A673 (cell line): ENCODE measurements around the gene SMIM21. TPM values are rescaled to one million over a fixed set of nuclear protein-coding genes. Genes with fewer than 3 reads are reported as not detected.

Source experiments
- BruUV-seq: library from RNA; stranded (reverse); fragments of 400-500 nt; replicated peaks from 2 replicates; lab custom pipeline; 2021; lab: Mats Ljungman, UMichigan
- CTCF ChIA-PET: fragments of 300-600 bp; sonication (Branson Sonifier 250); formaldehyde crosslinking; loops from one replicate; lab custom pipeline; 2022; ENCODE audit warnings: antibody characterized with exemption; lab: Charles Lee
- POLR2A ChIA-PET: fragments of 300-600 bp; sonication (Branson Sonifier 250); formaldehyde crosslinking; loops from one replicate; lab custom pipeline; 2022; ENCODE audit warnings: antibody characterized with exemption; ENCODE audit not compliant: low non-redundant PET; lab: Charles Lee
- DNase-seq: peaks from one replicate; pipeline ENCODE4 v3.0.0-alpha.2; 2015; ENCODE audit warnings: low spot score
- H3K27ac ChIP-seq: fragments of 200-600 bp; sonication (generic); 2 replicates; pipeline ENCODE4 v1.5.1; 2016; ENCODE audit warnings: mixed run types, low read depth, mild to moderate bottlenecking, mixed read lengths, antibody characterized with exemption, low read length; ENCODE audit not compliant: poor library complexity, severe bottlenecking
- H3K27me3 ChIP-seq: fragments of 200-600 bp; sonication (generic); replicated peaks from 2 replicates; pipeline ENCODE4 v1.6.1; 2017; ENCODE audit warnings: mixed run types, low read depth, mild to moderate bottlenecking, mixed read lengths, antibody characterized with exemption, low read length; ENCODE audit not compliant: insufficient read depth, poor library complexity
- H3K36me3 ChIP-seq: fragments of 200-600 bp; sonication (generic); 2 replicates; pipeline ENCODE4 v1.6.1; 2016; ENCODE audit warnings: mixed run types, mild to moderate bottlenecking, mixed read lengths, antibody characterized with exemption, low read length; ENCODE audit not compliant: insufficient read depth, poor library complexity, severe bottlenecking
- H3K4me1 ChIP-seq: fragments of 200-600 bp; sonication (generic); 2 replicates; pipeline ENCODE4 v1.6.1; 2017; ENCODE audit warnings: mixed run types, mild to moderate bottlenecking, mixed read lengths, antibody characterized with exemption, low read length; ENCODE audit not compliant: insufficient read depth, poor library complexity, severe bottlenecking
- H3K4me3 ChIP-seq: fragments of 200-600 bp; sonication (generic); 2 replicates; pipeline ENCODE4 v1.5.1; 2016; ENCODE audit warnings: low read depth, mixed run types, mild to moderate bottlenecking, mixed read lengths, low read length; ENCODE audit not compliant: poor library complexity, severe bottlenecking
- H3K9me3 ChIP-seq: fragments of 200-600 bp; sonication (generic); 2 replicates; pipeline ENCODE4 v1.6.1; 2016; ENCODE audit warnings: mixed run types, low read depth, mild to moderate bottlenecking, mixed read lengths, antibody characterized with exemption, low read length; ENCODE audit not compliant: poor library complexity, severe bottlenecking
- EZH2 ChIP-seq: fragments of 200-600 bp; sonication (generic); IDR thresholded peaks from 2 replicates; pipeline ENCODE4 v1.6.1; 2017; ENCODE audit warnings: borderline replicate concordance, low read depth, mild to moderate bottlenecking, mixed read lengths, antibody characterized with exemption, low read length; ENCODE audit not compliant: poor library complexity, severe bottlenecking
- intact Hi-C: fragments of 100-400 bp; cut with micrococcal nuclease; formaldehyde crosslinking; loops from one replicate; pipeline ENCODE4 v1.10.0; 2022; ENCODE audit not compliant: unreplicated experiment
- total RNA-seq: library from RNA; stranded (reverse); gene quantifications from 2 replicates; pipeline ENCODE4 v1.2.3, GENCODE V29; 2021
- TF ChIP-seq, protein P1 (sequence below): fragments of 300-800, 200-600 bp; sonication (generic); conservative IDR thresholded peaks from 2 replicates; pipeline ENCODE4 v1.5.1; 2017; ENCODE audit warnings: low read depth, mild to moderate bottlenecking, antibody characterized with exemption, low read length, moderate library complexity, mixed read lengths

Gene SMIM21
- total RNA-seq, 1 experiment from 2014 or later = not detected

DNA sequence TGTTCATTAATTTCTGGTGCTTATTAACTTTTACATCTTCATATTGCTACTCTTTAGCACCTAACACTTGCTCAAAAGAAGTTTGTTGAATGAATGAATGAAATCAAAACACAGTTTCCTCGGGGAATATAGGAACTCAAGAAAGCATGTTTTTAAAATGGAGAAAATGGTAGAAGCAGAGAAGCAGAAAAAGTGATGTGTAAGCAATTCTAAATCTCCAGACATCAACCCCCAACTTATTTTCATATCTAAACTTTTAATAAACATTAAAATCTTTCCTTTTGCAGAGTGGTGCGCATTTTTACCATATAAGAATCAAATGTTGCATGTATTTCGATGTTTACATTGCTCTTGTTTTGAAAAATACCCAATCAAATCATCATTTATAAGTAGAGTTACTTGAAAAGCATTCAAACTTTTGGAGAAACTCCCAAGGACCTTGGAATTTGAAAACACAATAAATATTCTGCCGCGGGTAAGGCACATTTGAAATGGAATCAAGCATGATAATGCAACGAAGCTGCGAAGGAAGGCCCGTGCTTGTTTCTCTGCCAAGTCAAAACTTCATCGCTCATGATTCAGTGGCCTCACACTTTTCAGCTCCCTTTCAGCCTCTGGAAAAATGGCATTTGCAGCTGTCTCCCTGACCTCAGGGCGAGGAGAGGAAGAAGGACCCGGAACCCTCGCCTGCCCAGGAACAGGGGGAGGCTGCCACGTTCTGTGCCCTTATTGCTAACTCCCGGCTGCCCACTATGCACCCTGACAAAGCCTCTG, 26.7 kb upstream of the SMIM21 start:
- ChIA-PET CTCF (no interaction called here), POLR2A (no interaction called here)
- peaks cover 45% of the 10 kb centered on the region for H3K27me3 ChIP-seq
- H3K27ac ChIP-seq = no peak overlapping the region
- intact Hi-C loops = no loop called here
- H3K36me3 ChIP-seq = no peaks in the 10 kb centered on the region
- H3K9me3 ChIP-seq = no peaks in the 10 kb centered on the region
- DNase-seq = no peak
- no peak overlapping the region for H3K4me3 ChIP-seq
- BruUV-seq = no TSS peak
- no peaks in the 10 kb centered on the region for H3K4me1 ChIP-seq
- TF ChIP-seq EZH2 = no peak
- TF ChIP-seq, protein P1, sequence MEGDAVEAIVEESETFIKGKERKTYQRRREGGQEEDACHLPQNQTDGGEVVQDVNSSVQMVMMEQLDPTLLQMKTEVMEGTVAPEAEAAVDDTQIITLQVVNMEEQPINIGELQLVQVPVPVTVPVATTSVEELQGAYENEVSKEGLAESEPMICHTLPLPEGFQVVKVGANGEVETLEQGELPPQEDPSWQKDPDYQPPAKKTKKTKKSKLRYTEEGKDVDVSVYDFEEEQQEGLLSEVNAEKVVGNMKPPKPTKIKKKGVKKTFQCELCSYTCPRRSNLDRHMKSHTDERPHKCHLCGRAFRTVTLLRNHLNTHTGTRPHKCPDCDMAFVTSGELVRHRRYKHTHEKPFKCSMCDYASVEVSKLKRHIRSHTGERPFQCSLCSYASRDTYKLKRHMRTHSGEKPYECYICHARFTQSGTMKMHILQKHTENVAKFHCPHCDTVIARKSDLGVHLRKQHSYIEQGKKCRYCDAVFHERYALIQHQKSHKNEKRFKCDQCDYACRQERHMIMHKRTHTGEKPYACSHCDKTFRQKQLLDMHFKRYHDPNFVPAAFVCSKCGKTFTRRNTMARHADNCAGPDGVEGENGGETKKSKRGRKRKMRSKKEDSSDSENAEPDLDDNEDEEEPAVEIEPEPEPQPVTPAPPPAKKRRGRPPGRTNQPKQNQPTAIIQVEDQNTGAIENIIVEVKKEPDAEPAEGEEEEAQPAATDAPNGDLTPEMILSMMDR = no peak

DNA sequence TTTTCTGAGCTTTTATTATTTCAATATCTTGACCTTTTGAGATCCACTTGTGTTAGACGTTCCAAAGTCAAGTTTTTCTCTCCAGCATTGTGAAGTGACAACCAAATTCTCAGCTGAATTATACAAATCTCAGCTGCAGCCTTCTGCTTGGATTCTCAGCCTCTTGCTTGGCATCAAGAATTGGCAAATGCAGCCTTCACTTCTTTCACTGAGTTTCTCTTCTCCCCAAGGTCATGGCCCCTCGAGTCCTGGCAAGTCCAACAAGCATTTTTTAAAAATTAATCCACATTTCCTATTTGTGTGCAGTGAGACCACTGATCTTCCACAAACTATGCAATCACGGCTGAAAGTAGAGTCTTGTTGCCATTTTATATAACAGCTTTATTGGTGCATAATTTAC, 23.4 kb upstream of the SMIM21 start:
- H3K27ac ChIP-seq = no peak overlapping the region
- no peak for DNase-seq
- H3K4me1 ChIP-seq = no peaks in the 10 kb centered on the region
- H3K27me3 ChIP-seq = peaks cover 37% of the 10 kb centered on the region
- CTCF ChIA-PET = no interaction called here
- H3K4me3 ChIP-seq = no peak overlapping the region
- BruUV-seq = no TSS peak
- no peak for TF ChIP-seq EZH2
- TF ChIP-seq, protein P1 = no peak
- H3K9me3 ChIP-seq = no peaks in the 10 kb centered on the region
- POLR2A ChIA-PET = no interaction called here
- intact Hi-C loops = no loop called here
- H3K36me3 ChIP-seq = no peaks in the 10 kb centered on the region

DNA sequence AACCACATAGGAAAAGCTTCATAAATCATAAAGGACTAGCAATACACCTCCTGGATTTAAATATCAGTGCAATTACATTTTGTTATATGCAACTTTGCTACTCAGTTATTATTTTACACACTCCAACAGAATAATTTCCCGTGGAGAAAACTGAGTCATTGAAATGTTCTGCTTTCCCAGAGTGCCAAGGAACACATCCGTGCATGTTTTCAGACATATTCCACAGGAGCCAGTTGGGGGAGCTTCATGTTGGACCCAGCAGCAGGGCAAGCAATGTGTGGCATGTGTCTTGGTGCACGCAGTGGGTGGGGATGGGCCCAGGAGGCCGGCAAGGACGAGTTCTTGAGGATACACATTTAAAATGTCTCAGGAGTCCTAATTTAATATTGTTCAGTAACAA, 14.4 kb upstream of the SMIM21 start:
- H3K27ac ChIP-seq = no peak overlapping the region
- no peak for DNase-seq
- H3K4me1 ChIP-seq = no peaks in the 10 kb centered on the region
- H3K36me3 ChIP-seq = no peaks in the 10 kb centered on the region
- no peak for TF ChIP-seq EZH2
- TF ChIP-seq, protein P1 = no peak
- POLR2A ChIA-PET = no interaction called here
- H3K27me3 ChIP-seq = peaks cover 46% of the 10 kb centered on the region
- CTCF ChIA-PET = no interaction called here
- H3K9me3 ChIP-seq = no peaks in the 10 kb centered on the region
- intact Hi-C loops = no loop called here
- no TSS peak for BruUV-seq
- no peak overlapping the region for H3K4me3 ChIP-seq
